HG02798 (cell line): ENCODE data around the gene TIAM2.

ENCODE experiments used
- ATAC-seq: cut with Tn5 transposase; IDR thresholded peaks from one replicate; pipeline ENCODE4 v1.9.1; 2021; ENCODE audit warnings: mild to moderate bottlenecking; ENCODE audit not compliant: unreplicated experiment, poor library complexity

TIAM2 gene

DNA sequence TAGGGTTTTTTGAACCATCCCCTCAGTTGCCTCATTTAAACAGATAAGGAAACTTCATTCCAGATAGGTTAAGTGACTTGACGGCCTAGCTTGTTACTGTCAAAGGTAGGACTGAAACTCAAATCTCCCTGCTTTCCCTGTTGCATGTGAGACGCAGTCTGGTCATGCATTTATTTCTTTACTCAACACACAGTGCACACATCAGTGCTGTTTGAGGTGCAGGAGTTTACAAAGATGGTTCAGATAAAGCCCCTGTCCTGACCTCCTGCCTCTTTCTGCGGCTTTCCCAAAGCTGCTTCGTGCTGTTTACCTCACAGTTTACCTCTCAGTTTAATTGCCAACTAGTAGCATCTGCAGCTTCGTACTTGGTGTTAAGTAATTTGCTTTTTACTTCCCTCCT is 26.6 kb downstream of the TIAM2 start:
- no peak for ATAC-seq

DNA sequence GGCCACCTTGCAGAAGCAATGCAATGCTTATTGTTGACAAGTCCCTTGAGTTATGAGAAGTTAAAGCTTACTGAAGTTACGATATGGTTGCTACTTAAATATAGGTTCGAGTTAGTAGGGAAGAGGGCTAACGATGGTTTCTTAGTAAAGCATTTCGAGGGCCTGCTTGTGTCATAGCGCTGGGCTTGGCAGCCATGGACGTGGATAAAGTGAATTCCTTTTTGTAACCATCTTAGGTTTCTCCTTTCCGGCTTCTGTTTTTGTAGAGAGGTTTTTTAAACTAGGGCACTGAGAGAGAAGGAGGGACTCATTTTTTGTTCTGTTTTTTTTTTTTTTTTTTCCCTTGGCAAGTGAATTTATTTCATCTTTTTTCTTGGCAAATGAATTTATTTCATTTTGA is 27.6 kb downstream of the TIAM2 start:
- no peak for ATAC-seq

DNA sequence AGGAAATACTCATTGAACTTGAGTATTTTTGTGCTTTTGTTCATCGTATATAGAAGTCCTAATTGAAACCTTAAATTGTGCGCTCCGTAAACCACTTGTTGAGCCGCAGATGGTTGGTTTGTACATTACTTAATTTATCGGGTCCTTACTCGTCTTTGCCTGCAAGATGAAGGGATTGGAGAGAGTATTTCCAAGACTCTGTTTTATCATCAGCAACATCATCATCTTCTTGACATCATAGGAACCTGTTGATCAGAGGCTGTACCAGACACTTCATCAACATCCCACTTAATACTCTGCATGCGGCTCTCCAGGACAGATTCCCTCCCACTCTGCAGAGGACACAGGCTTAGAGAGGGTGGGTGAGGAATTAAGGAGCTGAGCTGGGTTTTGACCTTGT is 28.6 kb downstream of the TIAM2 start:
- no peak for ATAC-seq

GRCh38 chr6:155024391-155025027 is 29.4 kb downstream of the TIAM2 start:
- ATAC-seq: no peak

GRCh38 chr6:155026022-155026705 is 31.0 kb downstream of the TIAM2 start:
- no peak for ATAC-seq

DNA sequence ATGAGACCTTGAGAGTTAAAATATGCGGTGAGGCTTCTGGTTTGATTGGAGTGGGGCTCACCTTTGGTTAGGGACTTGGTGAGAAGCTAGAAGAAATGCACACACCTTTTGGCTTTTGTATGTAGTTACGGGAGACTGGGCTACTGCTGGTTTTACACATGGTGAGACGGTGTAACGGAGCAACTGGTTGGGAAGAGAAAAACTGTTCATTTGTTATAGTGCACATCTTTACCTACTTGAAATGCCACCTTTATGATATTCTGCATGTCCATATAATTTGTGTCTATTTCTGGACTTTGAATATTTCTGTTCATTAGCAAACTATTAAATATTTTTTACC is 31.6 kb downstream of the TIAM2 start:
- ATAC-seq: no peak

DNA sequence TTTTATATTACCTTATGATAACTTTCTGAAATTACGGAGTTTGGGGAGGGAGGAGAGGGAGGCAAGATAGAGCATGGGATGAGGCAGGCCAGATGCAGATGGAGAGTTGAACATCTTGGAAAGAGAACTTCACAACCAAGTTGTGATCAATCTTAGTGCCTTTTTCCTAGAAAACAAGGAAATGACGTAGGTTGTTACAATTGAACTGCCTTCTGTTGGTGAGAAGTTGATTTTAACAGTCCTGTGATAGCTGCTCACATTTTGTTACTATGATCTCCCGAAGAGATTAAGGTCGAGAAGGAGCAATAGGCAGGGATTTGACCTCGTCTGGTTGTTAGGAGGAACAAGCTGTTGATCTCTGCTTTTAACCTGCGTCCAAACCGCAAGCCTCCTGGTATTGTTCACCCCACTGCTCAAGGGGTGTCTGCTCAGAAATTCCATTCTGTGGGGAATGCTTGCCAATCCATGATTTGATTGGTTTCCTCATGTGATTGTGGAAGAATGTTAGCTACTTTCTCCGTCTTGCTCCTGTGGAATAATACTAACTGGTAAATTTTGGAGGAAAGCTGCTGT is 35.1 kb downstream of the TIAM2 start:
- no peak for ATAC-seq

- no peak for ATAC-seq
These were observed 36.0 kb downstream of the TIAM2 start for GRCh38 chr6:155031091-155031490.

DNA sequence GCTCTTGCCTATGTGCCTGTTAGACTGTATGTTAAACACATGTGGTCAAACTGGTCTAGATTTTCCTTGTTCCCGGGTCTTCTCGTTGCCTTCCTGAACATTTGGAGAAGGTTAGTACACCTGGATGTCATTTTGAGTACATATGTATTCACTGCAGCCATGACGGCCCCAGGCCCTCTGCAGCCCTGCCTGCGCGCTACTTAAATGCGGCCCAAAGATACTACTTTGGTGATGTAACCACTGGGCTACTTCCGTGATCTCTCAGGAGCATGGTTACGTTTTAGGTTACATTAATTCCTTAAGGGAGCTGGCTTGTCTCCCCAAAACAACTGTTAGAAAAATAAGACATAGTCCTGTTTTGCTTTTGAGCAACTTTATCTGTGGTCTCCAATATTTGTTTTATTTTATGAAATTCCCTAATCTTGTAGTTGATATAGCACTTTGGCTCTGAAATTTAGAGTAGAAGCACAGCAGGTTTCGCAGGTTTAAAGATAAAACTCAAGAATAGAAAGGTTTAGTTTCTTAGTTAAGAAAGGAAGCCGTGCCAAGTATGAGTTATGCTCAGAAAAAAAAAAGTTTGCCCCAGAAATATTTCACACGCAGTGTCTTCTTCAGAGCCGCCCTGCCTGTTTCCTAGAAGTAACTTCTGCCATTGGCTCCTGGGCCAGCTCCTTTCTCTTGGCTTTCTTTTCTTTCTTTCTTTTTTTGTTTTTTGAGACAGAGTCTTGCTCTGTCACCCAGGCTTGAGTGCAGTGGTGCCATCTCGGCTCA is 38.1 kb downstream of the TIAM2 start:
- ATAC-seq: no peak

- no peak for ATAC-seq
These were observed 41.8 kb downstream of the TIAM2 start for GRCh38 chr6:155036907-155037306.

- ATAC-seq: no peak
These were observed 43.0 kb downstream of the TIAM2 start for GRCh38 chr6:155038104-155038503.

- no peak for ATAC-seq
These were observed 43.4 kb downstream of the TIAM2 start for GRCh38 chr6:155038527-155038926.

DNA sequence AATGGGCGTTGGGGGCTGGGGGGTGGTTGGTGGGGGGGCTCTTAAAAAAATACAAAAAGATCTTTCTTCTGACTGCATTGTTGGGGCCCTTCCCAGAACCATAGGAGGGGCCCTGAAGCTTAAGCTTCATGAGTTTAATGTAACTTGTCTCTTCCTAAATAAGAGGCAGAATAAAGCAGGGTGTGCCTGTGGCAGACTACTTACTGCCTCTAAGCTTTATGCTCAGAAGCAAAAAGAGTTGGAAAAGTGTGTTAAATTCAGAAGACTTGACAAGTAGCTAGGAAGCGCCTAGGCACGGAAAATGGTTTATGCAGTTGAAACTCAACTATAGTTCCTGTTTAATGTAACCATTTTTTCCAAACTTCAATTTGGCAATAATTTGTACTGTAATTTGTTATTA is 44.5 kb downstream of the TIAM2 start:
- no peak for ATAC-seq

GRCh38 chr6:155040154-155040553 is 45.0 kb downstream of the TIAM2 start:
- ATAC-seq: no peak

GRCh38 chr6:155040901-155041650 is 46.0 kb downstream of the TIAM2 start:
- ATAC-seq: no peak

DNA sequence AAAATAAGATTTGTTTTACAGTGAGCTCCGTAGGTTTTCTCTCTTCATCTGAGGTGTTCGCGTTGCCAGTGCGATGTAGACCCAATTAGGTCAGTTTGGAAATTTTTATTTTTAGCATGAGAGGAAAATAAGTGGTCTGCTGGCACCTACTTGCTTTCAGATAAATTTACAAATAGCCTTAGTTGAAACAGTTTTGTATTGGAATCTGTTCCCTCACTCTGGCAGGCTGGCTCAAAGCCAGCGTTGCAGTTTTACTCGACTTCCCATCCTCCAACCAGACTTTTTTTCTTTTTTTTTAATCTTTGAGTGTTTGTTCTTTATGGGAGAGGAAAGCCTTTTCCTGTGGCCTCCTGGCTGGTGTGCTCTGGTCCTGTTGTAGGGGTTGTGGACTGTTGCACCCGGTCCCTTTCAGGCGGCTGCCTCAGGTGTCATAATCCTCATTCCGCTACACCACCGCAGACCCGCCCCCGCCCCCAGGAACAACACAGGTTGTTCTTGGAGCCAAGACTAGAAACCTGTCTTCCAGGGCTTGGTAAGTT is 46.7 kb downstream of the TIAM2 start:
- no peak for ATAC-seq

GRCh38 chr6:155042983-155043382 is 47.9 kb downstream of the TIAM2 start:
- ATAC-seq: no peak

DNA sequence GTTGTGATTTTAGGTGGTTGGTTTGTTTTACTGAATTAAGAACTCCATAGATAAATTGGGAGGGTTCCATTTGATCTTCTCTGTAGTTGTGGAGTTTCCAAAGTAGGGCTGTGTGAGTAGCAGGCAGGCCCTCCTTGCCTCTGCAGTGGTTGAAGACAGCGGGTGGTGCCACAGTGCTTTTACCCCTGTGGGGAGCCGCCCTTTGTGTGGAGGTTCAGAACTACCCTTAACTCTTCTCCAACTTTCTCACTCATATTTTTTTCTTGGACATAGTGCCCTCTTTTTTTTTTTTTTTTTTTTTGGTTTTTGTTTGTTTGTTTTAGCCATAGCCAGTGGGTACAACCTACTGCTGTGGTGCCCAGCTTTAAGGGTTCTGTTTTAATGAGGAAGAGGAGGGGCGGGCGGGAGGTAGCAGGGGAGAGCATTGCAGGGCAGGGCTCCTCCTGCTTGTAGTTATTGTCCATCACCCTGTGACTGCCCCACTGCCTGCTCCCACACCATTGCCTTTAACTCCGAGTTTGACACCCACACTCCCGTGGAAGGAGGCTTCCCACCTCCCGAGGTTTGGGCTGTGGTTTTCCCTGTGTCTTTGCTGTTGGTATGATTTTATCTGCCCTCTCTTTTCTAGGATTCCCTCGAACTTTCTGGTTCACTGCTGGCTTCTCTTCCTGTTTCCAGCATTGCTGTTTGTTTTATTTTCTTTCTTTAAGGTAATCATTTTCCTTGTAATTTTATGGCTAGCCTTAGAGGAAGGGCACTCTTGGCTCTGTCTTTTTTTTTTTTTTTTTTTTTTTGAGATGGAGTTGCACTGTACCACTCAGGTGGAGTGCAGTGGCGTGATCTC is 50.7 kb downstream of the TIAM2 start:
- ATAC-seq: no peak

- ATAC-seq: no peak
These were observed 52.4 kb downstream of the TIAM2 start for GRCh38 chr6:155047523-155047922.
